Erythroblast (primary cell): Measurements from ENCODE around the gene MAP3K2.

Experiments used
- GATA1 ChIP-seq: IDR thresholded peaks from 2 replicates; pipeline ENCODE4 v1.6.1; 2011; ENCODE audit warnings: low read depth, mild to moderate bottlenecking, control low read depth, low read length, moderate library complexity
- POLR2A ChIP-seq: IDR thresholded peaks from 2 replicates; pipeline ENCODE4 v1.6.1; 2011; ENCODE audit warnings: mild to moderate bottlenecking, low read length

- TF ChIP-seq POLR2A (no peak), GATA1 (no peak)
These were observed 81.7 kb downstream of the MAP3K2 start for GRCh38 chr2:127305990-127306585.
